ENCODE data around the gene PCDH9. TPM values are rescaled to one million over a fixed set of nuclear protein-coding genes. Genes with fewer than 3 reads are reported as not detected.
"Not testable (repeated sequence)": the region's sequence is repeated elsewhere in the genome, so short reads cannot be mapped to it uniquely, and the experiment has no call there.

Gene PCDH9

GRCh38 chr13:66265371-66265770 lies 964.8 kb downstream of the PCDH9 start:
- no peaks in the 10 kb centered on the region for H3K27me3 ChIP-seq (ENCODE audit: control insufficient read depth, insufficient read depth, low read length)

DNA sequence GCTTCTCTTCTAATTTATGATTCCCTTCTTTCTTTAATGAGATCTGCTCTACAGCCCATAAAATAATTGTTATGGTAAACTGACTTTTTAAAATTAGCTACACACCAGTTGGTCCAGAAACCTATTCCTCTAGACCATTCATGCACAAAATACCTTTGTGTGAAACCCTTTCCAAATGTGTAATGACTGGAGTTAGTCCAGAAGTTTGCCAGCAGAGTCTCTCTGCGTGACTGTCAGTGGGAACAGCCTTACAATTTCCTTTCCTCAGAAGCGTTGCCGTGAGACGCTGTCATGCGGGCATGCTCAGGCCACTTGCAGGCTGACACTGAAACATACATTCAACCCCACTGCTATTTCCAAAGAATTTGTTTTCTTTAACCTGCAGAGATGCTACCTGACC lies 965.2 kb downstream of the PCDH9 start:
- Histone ChIP-seq H3K9ac (ENCODE audit: low read depth, low read length) (no peak overlapping the region), H3K4me2 (ENCODE audit: low read length) (no peak overlapping the region), H3K36me3 (ENCODE audit: insufficient read depth, low read length) (no peaks in the 10 kb centered on the region), H3K27me3 (ENCODE audit: control insufficient read depth, insufficient read depth, low read length) (no peaks in the 10 kb centered on the region), H3K9me3 (replicated peaks; ENCODE audit: low read length) (no peaks in the 10 kb centered on the region), H3K4me3 (ENCODE audit: low read length) (no peak overlapping the region), H3K4me1 (ENCODE audit: control insufficient read depth, insufficient read depth, low read length) (no peaks in the 10 kb centered on the region)

More at GRCh38 chr13:66265371-66265770, 964.8 kb downstream of the PCDH9 start:
- Histone ChIP-seq H3K9ac (ENCODE audit: low read depth, low read length) (no peak overlapping the region), H3K36me3 (ENCODE audit: insufficient read depth, low read length) (no peaks in the 10 kb centered on the region), H3K4me3 (ENCODE audit: low read length) (no peak overlapping the region), H3K9me3 (replicated peaks; ENCODE audit: low read length) (no peaks in the 10 kb centered on the region), H3K4me2 (ENCODE audit: low read length) (no peak overlapping the region), H3K4me1 (ENCODE audit: control insufficient read depth, insufficient read depth, low read length) (no peaks in the 10 kb centered on the region)

GRCh38 chr13:66262330-66262729 lies 967.8 kb downstream of the PCDH9 start:
- no peak overlapping the region for H3K4me3 ChIP-seq (ENCODE audit: low read length)
- H3K4me1 ChIP-seq (ENCODE audit: control insufficient read depth, insufficient read depth, low read length) = no peaks in the 10 kb centered on the region
- no peak overlapping the region for H3K9ac ChIP-seq (ENCODE audit: low read depth, low read length)
- H3K9me3 ChIP-seq (replicated peaks; ENCODE audit: low read length) = no peaks in the 10 kb centered on the region
- no peaks in the 10 kb centered on the region for H3K27me3 ChIP-seq (ENCODE audit: control insufficient read depth, insufficient read depth, low read length)
- H3K4me2 ChIP-seq (ENCODE audit: low read length) = no peak overlapping the region
- no peaks in the 10 kb centered on the region for H3K36me3 ChIP-seq (ENCODE audit: insufficient read depth, low read length)

GRCh38 chr13:66259426-66259825 lies 970.7 kb downstream of the PCDH9 start:
- H3K4me3 ChIP-seq (ENCODE audit: low read length); H3K36me3 ChIP-seq (ENCODE audit: insufficient read depth, low read length); H3K9ac ChIP-seq (ENCODE audit: low read depth, low read length); H3K27me3 ChIP-seq (ENCODE audit: control insufficient read depth, insufficient read depth, low read length); H3K4me2 ChIP-seq (ENCODE audit: low read length); H3K9me3 ChIP-seq (replicated peaks; ENCODE audit: low read length); H3K4me1 ChIP-seq (ENCODE audit: control insufficient read depth, insufficient read depth, low read length): not testable (repeated sequence)

Small RNA genes lying within 50 kb of the gene (small RNA-seq; reads per million reads assigned to genes)
- gene RNU7-87P = not detected
